MCF 10A (cell line): ENCODE results near the gene CXCL3. TPM values are rescaled to one million over a fixed set of nuclear protein-coding genes. Genes with fewer than 3 reads are reported as not detected.
A peak's percentile ranks its signal among the peaks of the same experiment; 100 is the strongest.

Experiments
- BruUV-seq: library from RNA; stranded (reverse); fragments of 400-500 nt; replicated peaks from 2 replicates; lab custom pipeline; 2021; lab: Mats Ljungman, UMichigan
- CTCF ChIA-PET: fragments of 300-600 bp; sonication (Branson Sonifier 250); formaldehyde crosslinking; extraction: SDS; loops from one replicate; lab custom pipeline; 2021; ENCODE audit warnings: antibody characterized with exemption, inconsistent platforms; lab: Yijun Ruan, JAX
- POLR2A ChIA-PET: fragments of 300-600, 350-650 bp; sonication (Branson Sonifier 250); formaldehyde crosslinking; extraction: SDS; loops from one replicate; lab custom pipeline; 2020; ENCODE audit warnings: antibody characterized with exemption, inconsistent platforms; lab: Yijun Ruan, JAX
- DNase-seq: peaks from one replicate; pipeline ENCODE4 v3.0.0-alpha.2; 2018; ENCODE audit not compliant: unreplicated experiment
- H3K27ac Mint-ChIP-seq: one replicate; pipeline ENCODE4 v1.8.0; 2022; ENCODE audit warnings: mild to moderate bottlenecking, low read depth, mixed read lengths; ENCODE audit not compliant: unreplicated experiment
- H3K27me3 Mint-ChIP-seq: one replicate; pipeline ENCODE4 v1.8.0; 2022; ENCODE audit warnings: mixed read lengths; ENCODE audit not compliant: insufficient read depth, unreplicated experiment
- H3K36me3 Mint-ChIP-seq: one replicate; pipeline ENCODE4 v1.8.0; 2022; ENCODE audit warnings: mild to moderate bottlenecking, moderate library complexity, mixed read lengths; ENCODE audit not compliant: insufficient read depth, unreplicated experiment
- H3K4me1 Mint-ChIP-seq: one replicate; pipeline ENCODE4 v1.8.0; 2022; ENCODE audit warnings: mixed read lengths; ENCODE audit not compliant: insufficient read depth, unreplicated experiment
- H3K4me3 Mint-ChIP-seq: one replicate; pipeline ENCODE4 v1.8.0; 2022; ENCODE audit warnings: mild to moderate bottlenecking, moderate library complexity, mixed read lengths; ENCODE audit not compliant: unreplicated experiment
- H3K9me3 Mint-ChIP-seq: one replicate; pipeline ENCODE4 v1.8.0; 2022; ENCODE audit warnings: mixed read lengths; ENCODE audit not compliant: unreplicated experiment
- CTCF ChIP-seq: fragments of 200-600 bp; IDR thresholded peaks from one replicate; pipeline ENCODE4 v1.8.0; 2022; ENCODE audit warnings: antibody characterized with exemption, mild to moderate bottlenecking; ENCODE audit not compliant: unreplicated experiment
- intact Hi-C: fragments of 100-400 bp; cut with micrococcal nuclease; formaldehyde crosslinking; loops from 2 replicates; pipeline ENCODE4 v1.14.1; 2022
- total RNA-seq: library from RNA; stranded (reverse); gene quantifications from 2 replicates; pipeline ENCODE4 v1.2.3, GENCODE V29; 2022

The CXCL3 gene
- total RNA-seq, 1 experiment from 2014 or later = 9.8 TPM

GRCh38 chr4:74056858-74057562 lies 18.5 kb upstream of the CXCL3 start:
- TSS peak; percentile 96 for BruUV-seq
- no peaks in the 10 kb centered on the region for H3K9me3 Mint-ChIP-seq
- intact Hi-C loops = loop anchor here (2.0 to 5.0 kb wide), 4 partner anchors 18 to 100 kb away; partner anchors contain the start of gene CXCL3
- H3K27me3 Mint-ChIP-seq = no peaks in the 10 kb centered on the region
- TF ChIP-seq CTCF = no peak
- ChIA-PET POLR2A (interaction anchor here (0.6 to 3.6 kb wide), 8 partner anchors 13 to 171 kb away, joined by 3 to 23 read pairs (median 6); partner anchors contain the start of genes CXCL2 and CXCL3), CTCF (interaction anchor here (1.0 to 1.8 kb wide), 2 partner anchors 19 to 32 kb away, joined by 3 to 7 read pairs; partner anchors contain the start of gene CXCL3)
- peak; percentile 70 for DNase-seq
- peak overlapping the region; percentile 53 for H3K27ac Mint-ChIP-seq
- H3K36me3 Mint-ChIP-seq = no peaks in the 10 kb centered on the region
- peaks cover 19% of the 10 kb centered on the region for H3K4me1 Mint-ChIP-seq
- H3K4me3 Mint-ChIP-seq = no peak overlapping the region

GRCh38 chr4:74056114-74056857 lies 17.8 kb upstream of the CXCL3 start:
- Mint-ChIP-seq H3K27ac (peak overlapping the region; percentile 53), H3K4me1 (peaks cover 19% of the 10 kb centered on the region), H3K27me3 (no peaks in the 10 kb centered on the region), H3K36me3 (no peaks in the 10 kb centered on the region), H3K4me3 (no peak overlapping the region), H3K9me3 (no peaks in the 10 kb centered on the region)
- ChIA-PET POLR2A (interaction anchor here (0.6 to 3.6 kb wide), 9 partner anchors 12 to 190 kb away, joined by 3 to 23 read pairs (median 6); partner anchors contain the start of genes CXCL2 and CXCL3), CTCF (interaction anchor here (0.6 to 1.8 kb wide), 4 partner anchors 18 to 96 kb away, joined by 3 to 7 read pairs (median 4); partner anchors contain the start of gene CXCL3)
- no peak for DNase-seq
- BruUV-seq = TSS peak; percentile 90
- no peak for TF ChIP-seq CTCF
- intact Hi-C loops = loop anchor here (2.0 to 5.0 kb wide), 4 partner anchors 17 to 101 kb away; partner anchors contain the start of gene CXCL3

GRCh38 chr4:74055498-74055897 lies 17.0 kb upstream of the CXCL3 start:
- Mint-ChIP-seq H3K36me3 (no peaks in the 10 kb centered on the region), H3K4me1 (peaks cover 19% of the 10 kb centered on the region), H3K9me3 (no peaks in the 10 kb centered on the region), H3K4me3 (no peak overlapping the region), H3K27ac (peak overlapping the region; percentile 53), H3K27me3 (no peaks in the 10 kb centered on the region)
- no TSS peak for BruUV-seq
- CTCF ChIA-PET = interaction anchor here (0.9 to 1.8 kb wide), 2 partner anchors 17 to 95 kb away, joined by 4 to 7 read pairs; partner anchors contain the start of gene CXCL3
- TF ChIP-seq CTCF = no peak
- POLR2A ChIA-PET = interaction anchor here (1.0 to 3.6 kb wide), 4 partner anchors 44 to 189 kb away, joined by 5 to 23 read pairs (median 12); partner anchors contain the start of gene CXCL2
- DNase-seq = no peak
- intact Hi-C loops = loop anchor here (5.0 kb wide), 1 partner anchor 62 kb away; no protein-coding TSS in a partner anchor
